Measurements from ENCODE around the gene TENM4.

Gene TENM4

DNA sequence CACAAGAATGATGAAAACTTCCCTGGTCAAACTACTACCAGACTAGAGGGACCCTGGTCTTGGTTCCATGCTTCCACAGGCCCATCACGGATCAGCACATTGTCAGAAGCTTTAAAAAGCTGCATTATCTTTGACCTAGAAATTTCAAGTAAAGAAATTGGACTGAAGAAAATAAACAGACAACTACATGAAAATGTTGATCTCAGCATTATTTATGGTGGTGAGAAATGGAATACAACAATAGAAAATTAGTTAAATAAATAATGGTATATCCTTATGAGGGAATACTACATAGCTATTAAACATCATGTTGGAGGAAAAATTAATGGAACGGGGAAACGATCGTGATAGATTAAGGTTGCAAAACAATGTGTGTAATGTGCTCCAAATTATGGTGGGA is 13.7 kb downstream of the TENM4 start:
- TF ChIP-seq FOXP2 (optimal IDR thresholded peaks at IDR 0.05; ENCODE audit: borderline replicate concordance, extremely low read depth, extremely low read length, insufficient read depth) (no peak), POLR2AphosphoS5 (IDR thresholded peaks at IDR 0.05; ENCODE audit: low read depth, low read length) (no peak), REST (IDR thresholded peaks at IDR 0.05; ENCODE audit: insufficient read depth in 1 of 2, low read depth in 2 of 2, low read length in 2 of 2) (no peak), TAF1 (IDR thresholded peaks at IDR 0.05; ENCODE audit: borderline replicate concordance, insufficient read depth, low read length) (no peak), SIN3A (IDR thresholded peaks at IDR 0.05; ENCODE audit: borderline replicate concordance, insufficient read depth, low read length) (no peak)

GRCh38 chr11:79425463-79425862 is 15.4 kb downstream of the TENM4 start:
- TF ChIP-seq FOXP2 (optimal IDR thresholded peaks at IDR 0.05; ENCODE audit: borderline replicate concordance, extremely low read depth, extremely low read length, insufficient read depth) (no peak), SIN3A (IDR thresholded peaks at IDR 0.05; ENCODE audit: borderline replicate concordance, insufficient read depth, low read length) (no peak), POLR2AphosphoS5 (IDR thresholded peaks at IDR 0.05; ENCODE audit: low read depth, low read length) (no peak), TAF1 (IDR thresholded peaks at IDR 0.05; ENCODE audit: borderline replicate concordance, insufficient read depth, low read length) (no peak), REST (IDR thresholded peaks at IDR 0.05; ENCODE audit: insufficient read depth in 1 of 2, low read depth in 2 of 2, low read length in 2 of 2) (no peak)

DNA sequence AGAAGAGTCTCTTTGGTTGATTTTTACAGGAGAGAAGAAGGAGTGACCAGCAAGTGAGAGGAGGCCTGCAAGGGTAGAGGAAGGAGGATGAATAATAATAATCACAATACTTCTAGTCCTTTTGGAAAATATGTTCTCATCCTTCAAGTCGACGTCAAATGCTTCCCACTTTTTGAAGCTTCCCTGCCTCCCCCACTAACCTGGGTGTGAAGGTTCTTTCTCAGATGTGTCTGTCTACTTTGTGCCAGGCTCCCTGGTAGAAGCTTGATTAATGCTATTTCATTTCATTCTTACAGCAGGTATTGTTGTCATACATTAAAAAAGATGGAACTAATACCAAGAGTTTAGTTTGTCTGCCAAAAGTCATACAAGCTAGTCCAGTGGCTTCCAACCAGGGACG is 17.1 kb downstream of the TENM4 start:
- TF ChIP-seq SIN3A (IDR thresholded peaks at IDR 0.05; ENCODE audit: borderline replicate concordance, insufficient read depth, low read length) (no peak), POLR2AphosphoS5 (IDR thresholded peaks at IDR 0.05; ENCODE audit: low read depth, low read length) (no peak), FOXP2 (optimal IDR thresholded peaks at IDR 0.05; ENCODE audit: borderline replicate concordance, extremely low read depth, extremely low read length, insufficient read depth) (no peak), REST (IDR thresholded peaks at IDR 0.05; ENCODE audit: insufficient read depth in 1 of 2, low read depth in 2 of 2, low read length in 2 of 2) (no peak), TAF1 (IDR thresholded peaks at IDR 0.05; ENCODE audit: borderline replicate concordance, insufficient read depth, low read length) (no peak)

GRCh38 chr11:79422866-79423265 is 18.0 kb downstream of the TENM4 start:
- TF ChIP-seq SIN3A (IDR thresholded peaks at IDR 0.05; ENCODE audit: borderline replicate concordance, insufficient read depth, low read length) (no peak), FOXP2 (optimal IDR thresholded peaks at IDR 0.05; ENCODE audit: borderline replicate concordance, extremely low read depth, extremely low read length, insufficient read depth) (no peak), POLR2AphosphoS5 (IDR thresholded peaks at IDR 0.05; ENCODE audit: low read depth, low read length) (no peak), TAF1 (IDR thresholded peaks at IDR 0.05; ENCODE audit: borderline replicate concordance, insufficient read depth, low read length) (no peak), REST (IDR thresholded peaks at IDR 0.05; ENCODE audit: insufficient read depth in 1 of 2, low read depth in 2 of 2, low read length in 2 of 2) (no peak)

- TF ChIP-seq POLR2AphosphoS5 (IDR thresholded peaks at IDR 0.05; ENCODE audit: low read depth, low read length) (no peak), REST (IDR thresholded peaks at IDR 0.05; ENCODE audit: insufficient read depth in 1 of 2, low read depth in 2 of 2, low read length in 2 of 2) (no peak), TAF1 (IDR thresholded peaks at IDR 0.05; ENCODE audit: borderline replicate concordance, insufficient read depth, low read length) (no peak), FOXP2 (optimal IDR thresholded peaks at IDR 0.05; ENCODE audit: borderline replicate concordance, extremely low read depth, extremely low read length, insufficient read depth) (no peak), SIN3A (IDR thresholded peaks at IDR 0.05; ENCODE audit: borderline replicate concordance, insufficient read depth, low read length) (no peak)
Observed at GRCh38 chr11:79421820-79422219, 19.0 kb downstream of the TENM4 start.
